Measurements from ENCODE around the gene SPSB2. TPM values are rescaled to one million over a fixed set of nuclear protein-coding genes. Genes with fewer than 3 reads are reported as not detected.

SPSB2 gene
- total and polyA plus RNA-seq, 2 experiments from 2014 or later = 12.3 to 13.5 TPM

- H3K36me3 ChIP-seq = peaks cover 27% of the 10 kb centered on the region
- TF ChIP-seq CTCF (IDR thresholded peaks at IDR 0.05; ENCODE audit: low read depth, low read length) = no peak
Measured at GRCh38 chr12:6834254-6834653, 38.8 kb downstream of the SPSB2 start.

GRCh38 chr12:6833189-6833890 lies 39.8 kb downstream of the SPSB2 start:
- no peak for TF ChIP-seq CTCF (IDR thresholded peaks at IDR 0.05; ENCODE audit: low read depth, low read length)
- Histone ChIP-seq H3K9me3 (ENCODE audit: low read depth) (no peaks in the 10 kb centered on the region), H3K27me3 (no peaks in the 10 kb centered on the region), H3K36me3 (peaks cover 25% of the 10 kb centered on the region), H3K4me1 (ENCODE audit: low read depth) (peaks cover 4% of the 10 kb centered on the region), H3K27ac (no peak overlapping the region), H3K4me3 (no peak overlapping the region)
- no peak for DNase-seq (ENCODE audit: low read depth in 1 of 2, low spot score in 1 of 2)

More at GRCh38 chr12:6834254-6834653, 38.8 kb downstream of the SPSB2 start:
- no peaks in the 10 kb centered on the region for H3K27me3 ChIP-seq
- no peak overlapping the region for H3K4me3 ChIP-seq
- no peak for DNase-seq (ENCODE audit: low read depth in 1 of 2, low spot score in 1 of 2)
- no peaks in the 10 kb centered on the region for H3K9me3 ChIP-seq (ENCODE audit: low read depth)
- no peak overlapping the region for H3K27ac ChIP-seq
- H3K4me1 ChIP-seq (ENCODE audit: low read depth) = peaks cover 4% of the 10 kb centered on the region

- no peak overlapping the region for H3K27ac ChIP-seq
- H3K36me3 ChIP-seq = peaks cover 20% of the 10 kb centered on the region
- no peaks in the 10 kb centered on the region for H3K27me3 ChIP-seq
- H3K4me1 ChIP-seq (ENCODE audit: low read depth) = peaks cover 5% of the 10 kb centered on the region
- no peak for DNase-seq (ENCODE audit: low read depth in 1 of 2, low spot score in 1 of 2)
- no peaks in the 10 kb centered on the region for H3K9me3 ChIP-seq (ENCODE audit: low read depth)
- H3K4me3 ChIP-seq = no peak overlapping the region
- TF ChIP-seq CTCF (IDR thresholded peaks at IDR 0.05; ENCODE audit: low read depth, low read length) = no peak
Measured at GRCh38 chr12:6832125-6832524, 41.0 kb downstream of the SPSB2 start.

GRCh38 chr12:6831450-6831995 lies 41.6 kb downstream of the SPSB2 start:
- peaks cover 20% of the 10 kb centered on the region for H3K36me3 ChIP-seq
- no peak for DNase-seq (ENCODE audit: low read depth in 1 of 2, low spot score in 1 of 2)
- no peak overlapping the region for H3K4me3 ChIP-seq
- H3K27ac ChIP-seq = no peak overlapping the region
- peaks cover 9% of the 10 kb centered on the region for H3K4me1 ChIP-seq (ENCODE audit: low read depth)
- no peak for TF ChIP-seq CTCF (IDR thresholded peaks at IDR 0.05; ENCODE audit: low read depth, low read length)
- H3K27me3 ChIP-seq = no peaks in the 10 kb centered on the region
- no peaks in the 10 kb centered on the region for H3K9me3 ChIP-seq (ENCODE audit: low read depth)

GRCh38 chr12:6830999-6831398 lies 42.1 kb downstream of the SPSB2 start:
- Histone ChIP-seq H3K4me1 (ENCODE audit: low read depth) (peaks cover 9% of the 10 kb centered on the region), H3K27me3 (no peaks in the 10 kb centered on the region), H3K36me3 (peaks cover 20% of the 10 kb centered on the region), H3K9me3 (ENCODE audit: low read depth) (no peaks in the 10 kb centered on the region), H3K4me3 (no peak overlapping the region), H3K27ac (no peak overlapping the region)
- TF ChIP-seq CTCF (IDR thresholded peaks at IDR 0.05; ENCODE audit: low read depth, low read length) = no peak
- no peak for DNase-seq (ENCODE audit: low read depth in 1 of 2, low spot score in 1 of 2)
